Measurements from ENCODE around the gene ADAM11. TPM values are rescaled to one million over a fixed set of nuclear protein-coding genes. Genes with fewer than 3 reads are reported as not detected.
A peak's percentile ranks its signal among the peaks of the same experiment; 100 is the strongest.
"Not testable (repeated sequence)": the region's sequence is repeated elsewhere in the genome, so short reads cannot be mapped to it uniquely, and the experiment has no call there.

ADAM11 gene
- polyA plus RNA-seq, result under 1 TPM in 2 of 4 donors, not detected in 2; 0.15 to 0.62 TPM
- long read RNA-seq, donor 1, result 0 reads
- long read RNA-seq, donor 2, result 0 reads
- long read RNA-seq, donor 3, result 0 reads
- long read RNA-seq, donor 4, result 0 reads
- long read RNA-seq, donor 5, result 0 reads
- long read RNA-seq, donor 6, result 0 reads
- long read RNA-seq, donor 7, partial matches to known transcripts, result 12 of 12 reads
- long read RNA-seq, donor 7, other reads (novel, unspliced or antisense), result 0 of 12 reads
- long read RNA-seq, donor 8, result 0 reads
- long read RNA-seq, donor 9, result 0 reads
- long read RNA-seq, donor 10, result 0 reads

GRCh38 chr17:44758414-44759085 is at the start of gene ADAM11:
Gene ADAM11, plus strand, starts transcription at chr17:44758988. Its CDS starts 212 bp downstream, at chr17:44759200.
- Histone ChIP-seq H3K9me3 (ENCODE audit: control insufficient read depth in 2 of 2, insufficient read depth in 1 of 2, low read depth in 1 of 2, low read length in 1 of 2) (no peaks in the 10 kb centered on the region), H3K27me3 (ENCODE audit: control insufficient read depth in 3 of 3, insufficient read depth in 3 of 3, low read length in 3 of 3) (peaks cover 2 to 37% (median 21%) of the 10 kb centered on the region in 3 donors), H3K4me1 (ENCODE audit: control insufficient read depth in 3 of 3, insufficient read depth in 2 of 3, low read depth in 1 of 3, low read length in 2 of 3) (peaks cover 0 to 5% (median 0%) of the 10 kb centered on the region in 3 donors), H3K36me3 (ENCODE audit: control insufficient read depth in 3 of 3, insufficient read depth in 2 of 3, low read depth in 1 of 3, low read length in 3 of 3) (no peaks in the 10 kb centered on the region), H3K27ac (ENCODE audit: low read depth in 1 of 3, low read length in 2 of 3) (no peak within 1 kb of the TSS), H3K4me3 (ENCODE audit: low read depth in 1 of 3, low read length in 3 of 3) (peak within 1 kb of the TSS; percentile 18 to 50 (median 26))
- no peak for FAIRE-seq
- peak in 1 of 2 donors; percentile 31 for DNase-seq
- WGBS, 3 donors, result 5 to 12% (median 5%) methylated on average over 26 to 74 of the region's 74 CpGs

- DNase-seq, result no peak
- no peaks in the 10 kb centered on the region for H3K9me3 ChIP-seq (ENCODE audit: control insufficient read depth in 2 of 2, insufficient read depth in 1 of 2, low read depth in 1 of 2, low read length in 1 of 2)
- FAIRE-seq, result no peak
- H3K27ac ChIP-seq (ENCODE audit: low read depth in 1 of 3, low read length in 2 of 3), result no peak overlapping the region
- H3K4me1 ChIP-seq (ENCODE audit: control insufficient read depth in 3 of 3, insufficient read depth in 2 of 3, low read depth in 1 of 3, low read length in 2 of 3), result no peaks in the 10 kb centered on the region
- H3K27me3 ChIP-seq (ENCODE audit: control insufficient read depth in 3 of 3, insufficient read depth in 3 of 3, low read length in 3 of 3), result no peaks in the 10 kb centered on the region
- WGBS, 3 donors, result 94 to 100% (median 96%) methylated on average over 1 of the region's 1 CpG
- H3K36me3 ChIP-seq (ENCODE audit: control insufficient read depth in 3 of 3, insufficient read depth in 2 of 3, low read depth in 1 of 3, low read length in 3 of 3), result peaks cover 0 to 20% (median 0%) of the 10 kb centered on the region in 3 donors
- H3K4me3 ChIP-seq (ENCODE audit: low read depth in 1 of 3, low read length in 3 of 3), result no peak overlapping the region
Observed at GRCh38 chr17:44719444-44719843, 39.3 kb upstream of the ADAM11 start.

- H3K9me3 ChIP-seq (ENCODE audit: control insufficient read depth in 2 of 2, insufficient read depth in 1 of 2, low read depth in 1 of 2, low read length in 1 of 2), result no peaks in the 10 kb centered on the region
- H3K36me3 ChIP-seq (ENCODE audit: control insufficient read depth in 3 of 3, insufficient read depth in 2 of 3, low read depth in 1 of 3, low read length in 3 of 3), result peaks cover 0 to 20% (median 0%) of the 10 kb centered on the region in 3 donors
- H3K27me3 ChIP-seq (ENCODE audit: control insufficient read depth in 3 of 3, insufficient read depth in 3 of 3, low read length in 3 of 3), result no peaks in the 10 kb centered on the region
- 90 to 94% (median 91%) methylated on average over 5 of the region's 5 CpGs for WGBS, 3 donors
- no peaks in the 10 kb centered on the region for H3K4me1 ChIP-seq (ENCODE audit: control insufficient read depth in 3 of 3, insufficient read depth in 2 of 3, low read depth in 1 of 3, low read length in 2 of 3)
- no peak overlapping the region for H3K27ac ChIP-seq (ENCODE audit: low read depth in 1 of 3, low read length in 2 of 3)
- FAIRE-seq (no peak), DNase-seq (no peak)
- no peak overlapping the region for H3K4me3 ChIP-seq (ENCODE audit: low read depth in 1 of 3, low read length in 3 of 3)
Observed at GRCh38 chr17:44722254-44722653, 36.5 kb upstream of the ADAM11 start.

GRCh38 chr17:44726121-44726520 is 32.7 kb upstream of the ADAM11 start:
- 95 to 99% (median 99%) methylated on average over 6 of the region's 6 CpGs for WGBS, 3 donors
- not testable (repeated sequence) for DNase-seq; H3K4me3 ChIP-seq (ENCODE audit: low read depth in 1 of 3, low read length in 3 of 3); H3K27me3 ChIP-seq (ENCODE audit: control insufficient read depth in 3 of 3, insufficient read depth in 3 of 3, low read length in 3 of 3); H3K4me1 ChIP-seq (ENCODE audit: control insufficient read depth in 3 of 3, insufficient read depth in 2 of 3, low read depth in 1 of 3, low read length in 2 of 3); H3K9me3 ChIP-seq (ENCODE audit: control insufficient read depth in 2 of 2, insufficient read depth in 1 of 2, low read depth in 1 of 2, low read length in 1 of 2); H3K27ac ChIP-seq (ENCODE audit: low read depth in 1 of 3, low read length in 2 of 3); FAIRE-seq
- peaks cover 0 to 32% (median 6%) of the 10 kb centered on the region in 3 donors for H3K36me3 ChIP-seq (ENCODE audit: control insufficient read depth in 3 of 3, insufficient read depth in 2 of 3, low read depth in 1 of 3, low read length in 3 of 3)

- FAIRE-seq, result no peak
- H3K27me3 ChIP-seq (ENCODE audit: control insufficient read depth in 3 of 3, insufficient read depth in 3 of 3, low read length in 3 of 3), result no peaks in the 10 kb centered on the region
- DNase-seq, result no peak
- H3K9me3 ChIP-seq (ENCODE audit: control insufficient read depth in 2 of 2, insufficient read depth in 1 of 2, low read depth in 1 of 2, low read length in 1 of 2), result no peaks in the 10 kb centered on the region
- no peak overlapping the region for H3K27ac ChIP-seq (ENCODE audit: low read depth in 1 of 3, low read length in 2 of 3)
- H3K36me3 ChIP-seq (ENCODE audit: control insufficient read depth in 3 of 3, insufficient read depth in 2 of 3, low read depth in 1 of 3, low read length in 3 of 3), result peaks cover 0 to 34% (median 6%) of the 10 kb centered on the region in 3 donors
- no peaks in the 10 kb centered on the region for H3K4me1 ChIP-seq (ENCODE audit: control insufficient read depth in 3 of 3, insufficient read depth in 2 of 3, low read depth in 1 of 3, low read length in 2 of 3)
- 82 to 87% (median 86%) methylated on average over 5 of the region's 5 CpGs for WGBS, 3 donors
- no peak overlapping the region for H3K4me3 ChIP-seq (ENCODE audit: low read depth in 1 of 3, low read length in 3 of 3)
Observed at GRCh38 chr17:44733753-44734152, 25.0 kb upstream of the ADAM11 start.

GRCh38 chr17:44734272-44734671 is 24.5 kb upstream of the ADAM11 start:
- H3K27ac ChIP-seq (ENCODE audit: low read depth in 1 of 3, low read length in 2 of 3), result no peak overlapping the region
- FAIRE-seq, result no peak
- 84 to 90% (median 88%) methylated on average over 2 of the region's 2 CpGs for WGBS, 3 donors
- no peaks in the 10 kb centered on the region for H3K4me1 ChIP-seq (ENCODE audit: control insufficient read depth in 3 of 3, insufficient read depth in 2 of 3, low read depth in 1 of 3, low read length in 2 of 3)
- no peaks in the 10 kb centered on the region for H3K27me3 ChIP-seq (ENCODE audit: control insufficient read depth in 3 of 3, insufficient read depth in 3 of 3, low read length in 3 of 3)
- no peaks in the 10 kb centered on the region for H3K9me3 ChIP-seq (ENCODE audit: control insufficient read depth in 2 of 2, insufficient read depth in 1 of 2, low read depth in 1 of 2, low read length in 1 of 2)
- peaks cover 0 to 35% (median 6%) of the 10 kb centered on the region in 3 donors for H3K36me3 ChIP-seq (ENCODE audit: control insufficient read depth in 3 of 3, insufficient read depth in 2 of 3, low read depth in 1 of 3, low read length in 3 of 3)
- no peak overlapping the region for H3K4me3 ChIP-seq (ENCODE audit: low read depth in 1 of 3, low read length in 3 of 3)
- no peak for DNase-seq

GRCh38 chr17:44736551-44737240 is 22.1 kb upstream of the ADAM11 start:
- no peaks in the 10 kb centered on the region for H3K27me3 ChIP-seq (ENCODE audit: control insufficient read depth in 3 of 3, insufficient read depth in 3 of 3, low read length in 3 of 3)
- FAIRE-seq (no peak), DNase-seq (no peak)
- WGBS, 3 donors, result 88 to 94% (median 93%) methylated on average over 12 of the region's 12 CpGs
- peaks cover 0 to 29% (median 0%) of the 10 kb centered on the region in 3 donors for H3K36me3 ChIP-seq (ENCODE audit: control insufficient read depth in 3 of 3, insufficient read depth in 2 of 3, low read depth in 1 of 3, low read length in 3 of 3)
- H3K27ac ChIP-seq (ENCODE audit: low read depth in 1 of 3, low read length in 2 of 3), result no peak overlapping the region
- no peaks in the 10 kb centered on the region for H3K4me1 ChIP-seq (ENCODE audit: control insufficient read depth in 3 of 3, insufficient read depth in 2 of 3, low read depth in 1 of 3, low read length in 2 of 3)
- H3K9me3 ChIP-seq (ENCODE audit: control insufficient read depth in 2 of 2, insufficient read depth in 1 of 2, low read depth in 1 of 2, low read length in 1 of 2), result no peaks in the 10 kb centered on the region
- no peak overlapping the region for H3K4me3 ChIP-seq (ENCODE audit: low read depth in 1 of 3, low read length in 3 of 3)

GRCh38 chr17:44738214-44738906 is 20.4 kb upstream of the ADAM11 start:
- no peak overlapping the region for H3K4me3 ChIP-seq (ENCODE audit: low read depth in 1 of 3, low read length in 3 of 3)
- no peaks in the 10 kb centered on the region for H3K4me1 ChIP-seq (ENCODE audit: control insufficient read depth in 3 of 3, insufficient read depth in 2 of 3, low read depth in 1 of 3, low read length in 2 of 3)
- H3K9me3 ChIP-seq (ENCODE audit: control insufficient read depth in 2 of 2, insufficient read depth in 1 of 2, low read depth in 1 of 2, low read length in 1 of 2), result no peaks in the 10 kb centered on the region
- FAIRE-seq (no peak), DNase-seq (peak; percentile 50 to 51)
- 79 to 91% (median 81%) methylated on average over 3 of the region's 3 CpGs for WGBS, 3 donors
- peaks cover 0 to 25% (median 0%) of the 10 kb centered on the region in 3 donors for H3K36me3 ChIP-seq (ENCODE audit: control insufficient read depth in 3 of 3, insufficient read depth in 2 of 3, low read depth in 1 of 3, low read length in 3 of 3)
- H3K27ac ChIP-seq (ENCODE audit: low read depth in 1 of 3, low read length in 2 of 3), result no peak overlapping the region
- no peaks in the 10 kb centered on the region for H3K27me3 ChIP-seq (ENCODE audit: control insufficient read depth in 3 of 3, insufficient read depth in 3 of 3, low read length in 3 of 3)
